ENCODE results near the gene PDCD4. TPM values are rescaled to one million over a fixed set of nuclear protein-coding genes. Genes with fewer than 3 reads are reported as not detected.

PDCD4 gene
- total and polyA plus RNA-seq, 10 of the 15 experiments (the other 5 are each of a cell fraction or from before 2014, with no cell fraction given): 101 to 372 (median 171) TPM

GRCh38 chr10:110863956-110864355 is 7.8 kb upstream of the PDCD4 start:
- intact Hi-C loops (cut with micrococcal nuclease; ENCODE audit: unreplicated experiment): loop anchor here (1.0 to 2.0 kb wide), 2 partner anchors 21 to 55 kb away; partner anchors contain the start of genes BBIP1 and SHOC2
- Histone ChIP-seq H3K27ac (ENCODE audit: control insufficient read depth, insufficient read depth) (peak overlapping the region; percentile 99), H3K4me3 (peak overlapping the region; percentile 20; the same call in 1 of the 2 replicates), H4K20me1 (ENCODE audit: control insufficient read depth, insufficient read depth) (no peaks in the 10 kb centered on the region), H3K27me3 (replicated peaks in 1 of 2; ENCODE audit: control insufficient read depth in 2 of 2, insufficient read depth in 2 of 2, low read length in 1 of 2) (no peaks in the 10 kb centered on the region), H3K79me2 (ENCODE audit: control insufficient read depth, insufficient read depth, low read length) (peaks cover 2% of the 10 kb centered on the region; the same call in 1 of the 2 replicates), H3K9ac (ENCODE audit: control insufficient read depth, insufficient read depth, low read length) (no peak overlapping the region), H3K9me3 (replicated peaks; ENCODE audit: control insufficient read depth, insufficient read depth, low read length) (no peaks in the 10 kb centered on the region), H3K4me2 (ENCODE audit: control insufficient read depth, insufficient read depth) (peak overlapping the region; percentile 0), H2AFZ (ENCODE audit: control insufficient read depth, low read depth, low read length) (no peak overlapping the region), H3K4me1 (ENCODE audit: control insufficient read depth, insufficient read depth, low read length) (peaks cover 93% of the 10 kb centered on the region), H3K36me3 (ENCODE audit: control insufficient read depth in 2 of 2, insufficient read depth in 2 of 2, low read length in 1 of 2) (no peaks in the 10 kb centered on the region)
- no peak for DNase-seq (ENCODE audit: low read depth, low spot score)
- no peak for ATAC-seq
- in situ Hi-C loops (cut with MboI): no loop called here
- WGBS (ENCODE audit: insufficient coverage, insufficient replicate concordance, low lambda C conversion rate, missing lambda C conversion rate): 95% methylated on average over 2 of the region's 2 CpGs
- ChIA-PET RAD21 (ENCODE audit: unreplicated experiment) (interaction anchor here (0.8 to 5.3 kb wide), 11 partner anchors 12 to 90 kb away, joined by 3 to 138 read pairs (median 6); partner anchors contain the start of genes BBIP1 and SHOC2), POLR2A (interaction anchor here (0.9 to 5.2 kb wide), 9 partner anchors 11 to 116 kb away, joined by 3 to 78 read pairs (median 4); no protein-coding TSS in a partner anchor), CTCF (interaction anchor here (0.6 to 5.2 kb wide), 4 partner anchors 10 to 60 kb away, joined by 3 to 53 read pairs (median 8); no protein-coding TSS in a partner anchor), SMC1A (ENCODE audit: uncharacterized antibody, unreplicated experiment) (interaction anchor here (0.7 to 5.1 kb wide), 11 partner anchors 13 to 367 kb away, joined by 3 to 139 read pairs (median 6); no protein-coding TSS in a partner anchor)
- BruUV-seq (replicated peaks): no TSS peak
- no peak for FAIRE-seq
- TF ChIP-seq NR2F1 (conservative IDR thresholded peaks at IDR 0.05) (no peak), WRNIP1 (IDR thresholded peaks at IDR 0.05; ENCODE audit: borderline replicate concordance, low read depth, low read length) (no peak), HCFC1 (IDR thresholded peaks at IDR 0.05; ENCODE audit: low read length) (no peak), SPI1 (IDR thresholded peaks at IDR 0.05; ENCODE audit: borderline replicate concordance, insufficient read depth, low read depth, low read length) (no peak), EZH2 (IDR thresholded peaks at IDR 0.05; ENCODE audit: borderline replicate concordance, control insufficient read depth, low read depth, low read length) (no peak), ZBTB11 (CRISPR knock-in tag; IDR thresholded peaks at IDR 0.05) (no peak), PKNOX1 (IDR thresholded peaks at IDR 0.05) (no peak), TAF1 (IDR thresholded peaks at IDR 0.05; ENCODE audit: borderline replicate concordance, low read depth, low read length) (no peak), ETV6 (conservative IDR thresholded peaks at IDR 0.05 in 1 of 2, IDR thresholded peaks at IDR 0.05 in 1 of 2; ENCODE audit: borderline replicate concordance in 1 of 2, low read depth in 1 of 2) (no peak), FOXM1 (IDR thresholded peaks at IDR 0.05; ENCODE audit: low read depth, low read length) (no peak), USF1 (IDR thresholded peaks at IDR 0.05; ENCODE audit: borderline replicate concordance, extremely low read length, insufficient read depth, low read depth, low read length) (no peak), KDM1A (IDR thresholded peaks at IDR 0.05; ENCODE audit: borderline replicate concordance) (no peak), CTCF (IDR thresholded peaks at IDR 0.05 in 2 of 3, conservative IDR thresholded peaks at IDR 0.05 in 1 of 3; ENCODE audit: control insufficient read depth in 2 of 3, extremely low read depth in 1 of 3, insufficient read depth in 1 of 3, low read depth in 3 of 3, low read length in 3 of 3) (no peak), ZNF24 (IDR thresholded peaks at IDR 0.05) (no peak), FOS (IDR thresholded peaks at IDR 0.05; ENCODE audit: borderline replicate concordance, extremely low read depth, insufficient read length) (no peak), NFXL1 (IDR thresholded peaks at IDR 0.05; ENCODE audit: borderline replicate concordance) (no peak)

Measured in GM12878 (cell line).